Measurements from ENCODE around the gene DNAH3.
A peak's percentile ranks its signal among the peaks of the same experiment; 100 is the strongest.
"Not testable (repeated sequence)": the region's sequence is repeated elsewhere in the genome, so short reads cannot be mapped to it uniquely, and the experiment has no call there.

Gene DNAH3

GRCh38 chr16:21037736-21038135 lies 112.9 kb downstream of the DNAH3 start:
- Mint-ChIP-seq H3K4me3 (no peak overlapping the region), H3K27me3 (peaks cover 4% of the 10 kb centered on the region), H3K4me1 (ENCODE audit: low read depth) (no peaks in the 10 kb centered on the region), H3K27ac (no peak overlapping the region), H3K9me3 (no peaks in the 10 kb centered on the region), H3K36me3 (ENCODE audit: low read depth) (no peaks in the 10 kb centered on the region)

- Mint-ChIP-seq H3K4me1 (ENCODE audit: low read depth) (no peaks in the 10 kb centered on the region), H3K4me3 (no peak overlapping the region), H3K27me3 (peaks cover 4% of the 10 kb centered on the region), H3K36me3 (ENCODE audit: low read depth) (no peaks in the 10 kb centered on the region), H3K9me3 (no peaks in the 10 kb centered on the region), H3K27ac (no peak overlapping the region)
These were observed 113.5 kb downstream of the DNAH3 start for GRCh38 chr16:21037168-21037567.

GRCh38 chr16:21036471-21036870 lies 114.2 kb downstream of the DNAH3 start:
- H3K36me3 Mint-ChIP-seq (ENCODE audit: low read depth) = no peaks in the 10 kb centered on the region
- no peaks in the 10 kb centered on the region for H3K4me1 Mint-ChIP-seq (ENCODE audit: low read depth)
- H3K9me3 Mint-ChIP-seq = no peaks in the 10 kb centered on the region
- H3K27ac Mint-ChIP-seq = no peak overlapping the region
- peaks cover 8% of the 10 kb centered on the region for H3K27me3 Mint-ChIP-seq
- no peak overlapping the region for H3K4me3 Mint-ChIP-seq

GRCh38 chr16:21033704-21034103 lies 116.9 kb downstream of the DNAH3 start:
- no peaks in the 10 kb centered on the region for H3K4me1 Mint-ChIP-seq (ENCODE audit: low read depth)
- H3K36me3 Mint-ChIP-seq (ENCODE audit: low read depth) = no peaks in the 10 kb centered on the region

GRCh38 chr16:21033264-21033663 lies 117.4 kb downstream of the DNAH3 start:
- Mint-ChIP-seq H3K27me3 (peaks cover 16% of the 10 kb centered on the region), H3K4me1 (ENCODE audit: low read depth) (no peaks in the 10 kb centered on the region), H3K9me3 (no peaks in the 10 kb centered on the region), H3K4me3 (no peak overlapping the region), H3K27ac (no peak overlapping the region), H3K36me3 (ENCODE audit: low read depth) (no peaks in the 10 kb centered on the region)

More at GRCh38 chr16:21033704-21034103, 116.9 kb downstream of the DNAH3 start:
- Mint-ChIP-seq H3K27me3 (peaks cover 15% of the 10 kb centered on the region), H3K4me3 (no peak overlapping the region), H3K27ac (no peak overlapping the region), H3K9me3 (no peaks in the 10 kb centered on the region)

GRCh38 chr16:21028728-21029127 lies 121.9 kb downstream of the DNAH3 start:
- no peaks in the 10 kb centered on the region for H3K36me3 Mint-ChIP-seq (ENCODE audit: low read depth)
- H3K9me3 Mint-ChIP-seq = no peaks in the 10 kb centered on the region
- H3K27me3 Mint-ChIP-seq = peaks cover 12% of the 10 kb centered on the region
- H3K4me3 Mint-ChIP-seq = no peak overlapping the region
- no peaks in the 10 kb centered on the region for H3K4me1 Mint-ChIP-seq (ENCODE audit: low read depth)
- H3K27ac Mint-ChIP-seq = no peak overlapping the region

- H3K27me3 Mint-ChIP-seq = peaks cover 13% of the 10 kb centered on the region
- H3K27ac Mint-ChIP-seq = no peak overlapping the region
- H3K4me3 Mint-ChIP-seq = no peak overlapping the region
- peaks cover 5% of the 10 kb centered on the region for H3K4me1 Mint-ChIP-seq (ENCODE audit: low read depth)
- no peaks in the 10 kb centered on the region for H3K9me3 Mint-ChIP-seq
- H3K36me3 Mint-ChIP-seq (ENCODE audit: low read depth) = no peaks in the 10 kb centered on the region
These were observed 123.8 kb downstream of the DNAH3 start for GRCh38 chr16:21026846-21027245.

- no peak overlapping the region for H3K4me3 Mint-ChIP-seq
- peak overlapping the region; percentile 12 for H3K27ac Mint-ChIP-seq
- H3K27me3 Mint-ChIP-seq = peaks cover 6% of the 10 kb centered on the region
- H3K4me1 Mint-ChIP-seq (ENCODE audit: low read depth) = peaks cover 5% of the 10 kb centered on the region
- H3K36me3 Mint-ChIP-seq (ENCODE audit: low read depth) = no peaks in the 10 kb centered on the region
- no peaks in the 10 kb centered on the region for H3K9me3 Mint-ChIP-seq
These were observed 127.0 kb downstream of the DNAH3 start for GRCh38 chr16:21023509-21024202.

GRCh38 chr16:21021316-21021715 lies 129.3 kb downstream of the DNAH3 start:
- H3K4me3 Mint-ChIP-seq = no peak overlapping the region
- no peaks in the 10 kb centered on the region for H3K36me3 Mint-ChIP-seq (ENCODE audit: low read depth)
- H3K9me3 Mint-ChIP-seq = no peaks in the 10 kb centered on the region
- peaks cover 5% of the 10 kb centered on the region for H3K4me1 Mint-ChIP-seq (ENCODE audit: low read depth)
- H3K27me3 Mint-ChIP-seq = peaks cover 5% of the 10 kb centered on the region
- no peak overlapping the region for H3K27ac Mint-ChIP-seq

GRCh38 chr16:21009815-21010214 lies 140.8 kb downstream of the DNAH3 start:
- no peak overlapping the region for H3K4me3 Mint-ChIP-seq
- H3K4me1 Mint-ChIP-seq (ENCODE audit: low read depth) = no peaks in the 10 kb centered on the region
- H3K36me3 Mint-ChIP-seq (ENCODE audit: low read depth) = no peaks in the 10 kb centered on the region
- H3K9me3 Mint-ChIP-seq = peaks cover 4% of the 10 kb centered on the region
- peaks cover 28% of the 10 kb centered on the region for H3K27me3 Mint-ChIP-seq
- H3K27ac Mint-ChIP-seq = no peak overlapping the region

GRCh38 chr16:21005008-21005407 lies 145.6 kb downstream of the DNAH3 start:
- H3K9me3 Mint-ChIP-seq = no peaks in the 10 kb centered on the region
- H3K36me3 Mint-ChIP-seq (ENCODE audit: low read depth) = no peaks in the 10 kb centered on the region
- peaks cover 27% of the 10 kb centered on the region for H3K27me3 Mint-ChIP-seq
- H3K27ac Mint-ChIP-seq = no peak overlapping the region
- H3K4me1 Mint-ChIP-seq (ENCODE audit: low read depth) = no peaks in the 10 kb centered on the region
- H3K4me3 Mint-ChIP-seq = no peak overlapping the region

- no peak overlapping the region for H3K4me3 Mint-ChIP-seq
- peaks cover 13% of the 10 kb centered on the region for H3K27me3 Mint-ChIP-seq
- H3K4me1 Mint-ChIP-seq (ENCODE audit: low read depth) = no peaks in the 10 kb centered on the region
- H3K36me3 Mint-ChIP-seq (ENCODE audit: low read depth) = no peaks in the 10 kb centered on the region
- H3K27ac Mint-ChIP-seq = no peak overlapping the region
- H3K9me3 Mint-ChIP-seq = no peaks in the 10 kb centered on the region
These were observed 149.4 kb downstream of the DNAH3 start for GRCh38 chr16:21001262-21001661.

GRCh38 chr16:20997147-20997546 lies 153.5 kb downstream of the DNAH3 start:
- H3K27ac Mint-ChIP-seq = no peak overlapping the region
- no peak overlapping the region for H3K4me3 Mint-ChIP-seq
- no peaks in the 10 kb centered on the region for H3K36me3 Mint-ChIP-seq (ENCODE audit: low read depth)
- H3K4me1 Mint-ChIP-seq (ENCODE audit: low read depth) = no peaks in the 10 kb centered on the region
- H3K27me3 Mint-ChIP-seq = peaks cover 16% of the 10 kb centered on the region
- H3K9me3 Mint-ChIP-seq = no peaks in the 10 kb centered on the region

- Mint-ChIP-seq H3K4me1 (ENCODE audit: low read depth) (no peaks in the 10 kb centered on the region), H3K9me3 (no peaks in the 10 kb centered on the region), H3K36me3 (ENCODE audit: low read depth) (no peaks in the 10 kb centered on the region), H3K27ac (no peak overlapping the region), H3K4me3 (no peak overlapping the region), H3K27me3 (peaks cover 9% of the 10 kb centered on the region)
These were observed 154.9 kb downstream of the DNAH3 start for GRCh38 chr16:20995711-20996110.

- H3K4me3 Mint-ChIP-seq; H3K9me3 Mint-ChIP-seq; H3K27ac Mint-ChIP-seq; H3K36me3 Mint-ChIP-seq (ENCODE audit: low read depth); H3K4me1 Mint-ChIP-seq (ENCODE audit: low read depth); H3K27me3 Mint-ChIP-seq: not testable (repeated sequence)
These were observed 161.1 kb downstream of the DNAH3 start for GRCh38 chr16:20989496-20990070.

- Mint-ChIP-seq H3K4me1 (ENCODE audit: low read depth) (no peaks in the 10 kb centered on the region), H3K9me3 (no peaks in the 10 kb centered on the region), H3K4me3 (no peak overlapping the region), H3K36me3 (ENCODE audit: low read depth) (no peaks in the 10 kb centered on the region), H3K27ac (no peak overlapping the region), H3K27me3 (no peaks in the 10 kb centered on the region)
These were observed 163.6 kb downstream of the DNAH3 start for GRCh38 chr16:20987049-20987448.

Data from stimulated activated naive CD8-positive, alpha-beta T cell treated with anti-CD3 and anti-CD28 coated beads, Interleukin-15, Interleukin-2, amounts not matched to agents 100 ng/mL and 50 ng/mL, for 24 hours (primary cell).